ENCODE data around the gene BCL2.

The BCL2 gene

GRCh38 chr18:63135101-63135500 is 184.5 kb downstream of the BCL2 start:
- no peak for DNase-seq

DNA sequence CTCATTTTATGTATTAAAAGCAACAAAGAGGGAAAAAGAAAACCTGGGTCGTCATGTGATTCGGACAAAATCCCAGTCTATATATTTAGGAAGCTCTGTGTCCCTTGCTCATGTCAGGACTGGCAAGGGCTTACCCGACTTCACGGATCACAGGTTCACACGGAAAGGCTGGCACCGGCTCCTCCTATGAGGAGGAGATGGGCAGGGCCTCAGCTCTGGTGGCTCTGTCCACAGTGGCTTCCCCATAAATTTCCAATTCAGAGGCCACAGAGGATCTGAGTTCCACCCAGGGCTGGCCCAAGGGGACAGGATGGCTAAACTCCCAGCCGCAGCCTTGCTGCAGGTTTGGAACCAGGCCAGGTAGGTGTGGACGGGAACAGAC is 186.8 kb downstream of the BCL2 start:
- no peak for DNase-seq

DNA sequence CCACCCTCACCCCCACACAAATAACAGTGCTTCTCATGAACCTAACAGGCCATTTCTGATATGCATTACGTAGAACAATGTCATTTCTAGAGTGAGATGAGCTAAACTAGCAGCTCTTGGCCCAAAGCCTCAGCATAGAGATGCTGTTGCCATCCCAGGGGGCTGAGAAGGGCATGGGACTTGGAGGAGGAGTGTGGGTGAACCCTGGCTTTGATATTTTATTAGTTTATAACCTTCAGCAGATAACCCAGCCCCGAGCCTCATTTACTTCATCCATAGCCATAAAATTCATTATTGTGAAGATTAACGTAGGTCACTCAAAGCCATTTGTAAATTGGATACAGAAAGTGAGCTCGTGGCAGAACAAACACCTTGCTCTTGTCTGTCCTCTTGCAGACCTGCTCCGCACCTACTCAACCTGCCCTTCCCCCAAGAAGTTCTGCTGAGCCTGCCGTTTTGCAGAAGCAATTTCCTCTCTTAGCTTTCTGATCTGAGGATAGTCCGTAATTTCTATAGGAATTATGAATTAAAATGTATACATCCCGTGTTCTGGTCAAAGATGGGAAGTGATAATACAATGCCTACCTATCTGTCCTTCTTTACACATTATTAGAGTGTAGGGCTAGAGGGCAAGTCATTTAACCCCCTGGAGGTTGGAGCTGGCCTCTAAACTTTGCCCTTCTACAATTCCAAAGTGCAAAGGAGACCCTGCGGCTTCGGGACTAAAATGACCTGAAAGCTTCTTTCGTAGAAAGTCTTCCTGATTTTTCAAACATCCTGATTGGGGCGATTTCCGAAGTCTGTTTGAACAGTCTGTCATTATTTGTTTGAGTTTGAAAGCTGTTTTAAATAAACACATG is 187.4 kb downstream of the BCL2 start:
- DNase-seq, result no peak

GRCh38 chr18:63131106-63131958 is 188.2 kb downstream of the BCL2 start:
- DNase-seq, result no peak

DNA sequence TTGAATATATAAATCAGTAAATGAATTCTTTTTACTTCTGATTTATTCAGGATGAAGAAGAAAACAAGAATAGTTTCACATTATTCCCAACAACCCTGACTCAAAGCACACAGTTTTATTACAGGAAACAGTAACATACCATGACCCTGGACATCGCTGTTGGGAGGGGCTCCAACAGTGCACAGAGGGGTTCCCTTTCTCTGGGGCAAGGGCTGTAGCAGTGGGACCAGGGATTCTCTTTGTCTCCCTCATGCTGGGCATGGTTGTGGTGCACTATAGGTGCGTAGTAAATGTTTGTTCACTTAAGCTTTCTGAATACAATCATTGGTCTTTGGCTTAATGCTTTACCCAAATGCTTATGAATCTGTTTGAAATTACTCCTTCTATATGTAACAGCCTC is 189.4 kb downstream of the BCL2 start:
- no peak for DNase-seq

- no peak for DNase-seq
These were observed 191.2 kb downstream of the BCL2 start for GRCh38 chr18:63128237-63128974.

- no peak for DNase-seq
These were observed 193.2 kb downstream of the BCL2 start for GRCh38 chr18:63126134-63127069.

DNA sequence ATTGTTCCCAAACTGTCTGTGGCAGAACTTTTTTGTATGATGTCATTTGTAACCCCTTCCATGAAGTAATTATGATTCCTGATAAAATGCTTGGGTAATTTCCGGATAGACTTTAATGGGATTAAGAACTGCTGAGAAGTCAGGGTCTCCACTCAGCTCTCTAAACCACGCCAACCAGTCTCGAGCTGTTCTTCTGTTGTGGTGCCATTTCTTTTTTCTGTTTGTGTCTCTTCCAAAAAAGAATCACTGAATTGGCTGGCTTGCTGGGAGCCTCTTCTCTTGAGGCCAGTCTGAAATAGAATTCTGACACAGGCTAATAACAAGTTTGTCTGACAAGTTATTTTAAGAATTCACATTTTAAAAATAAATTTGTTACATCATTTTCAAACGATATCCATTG is 198.9 kb downstream of the BCL2 start:
- DNase-seq, result no peak

DNA sequence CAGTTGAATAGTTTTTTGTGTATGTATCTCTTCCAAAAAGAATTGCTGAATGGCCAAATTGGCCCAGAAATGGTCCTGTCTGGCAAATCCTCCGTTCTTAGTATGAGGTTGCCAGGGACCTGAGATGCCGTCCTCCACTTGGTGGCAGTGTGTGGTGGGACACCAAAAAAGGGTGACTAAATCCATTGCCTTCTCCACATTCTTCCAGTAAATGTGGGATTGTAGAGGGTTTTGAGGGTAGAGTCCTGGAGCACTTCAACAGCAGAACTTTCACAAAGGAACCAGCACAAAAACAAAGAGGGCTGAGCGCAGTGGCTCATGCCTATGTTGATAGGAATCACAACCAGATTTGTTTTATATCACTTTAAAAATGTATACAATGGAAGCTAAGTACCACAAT is 199.9 kb downstream of the BCL2 start:
- no peak for DNase-seq

GRCh38 chr18:63113899-63114565 is 205.5 kb downstream of the BCL2 start:
- no peak for DNase-seq

DNA sequence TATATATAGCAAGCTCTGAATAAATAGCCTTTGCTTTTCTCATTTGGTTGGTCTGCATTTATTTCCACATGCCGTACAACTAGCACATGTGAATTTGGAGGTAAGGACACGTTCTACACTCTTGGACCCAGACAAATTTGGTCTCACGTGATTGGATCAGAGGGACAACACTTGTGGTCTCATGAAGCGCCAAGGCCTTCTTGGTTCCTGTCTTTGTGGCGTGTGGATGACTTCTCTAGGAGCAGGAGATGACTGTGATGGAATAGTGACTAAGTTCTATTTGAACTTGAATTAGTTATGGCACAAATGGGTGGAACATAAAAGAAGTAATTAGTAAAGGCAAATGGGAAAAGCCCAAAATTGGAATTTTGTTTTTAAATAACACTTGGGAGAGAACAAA is 206.9 kb downstream of the BCL2 start:
- DNase-seq, result no peak

- no peak for DNase-seq
These were observed 207.7 kb downstream of the BCL2 start for GRCh38 chr18:63111671-63112402.

GRCh38 chr18:63109802-63110201 is 209.8 kb downstream of the BCL2 start:
- DNase-seq, result no peak

DNA sequence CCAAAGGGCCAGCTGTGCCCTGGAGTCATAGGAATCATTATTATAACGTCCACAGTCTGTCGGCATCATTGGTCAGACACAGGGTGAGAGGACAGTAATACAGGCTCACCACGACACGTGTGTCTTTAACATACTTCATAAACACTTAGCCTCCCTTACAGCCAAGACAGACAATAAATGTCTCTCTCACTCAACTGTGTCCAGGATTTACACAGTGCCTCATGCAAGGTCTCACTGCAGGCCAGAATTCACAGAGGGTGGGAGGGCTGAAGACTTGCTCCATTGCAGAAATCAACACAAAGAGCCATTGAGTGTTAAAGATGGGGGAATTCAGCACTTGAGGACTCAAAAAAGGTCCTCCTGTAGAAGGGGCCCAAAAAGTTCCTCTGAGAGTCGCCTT is 210.5 kb downstream of the BCL2 start:
- no peak for DNase-seq

DNA sequence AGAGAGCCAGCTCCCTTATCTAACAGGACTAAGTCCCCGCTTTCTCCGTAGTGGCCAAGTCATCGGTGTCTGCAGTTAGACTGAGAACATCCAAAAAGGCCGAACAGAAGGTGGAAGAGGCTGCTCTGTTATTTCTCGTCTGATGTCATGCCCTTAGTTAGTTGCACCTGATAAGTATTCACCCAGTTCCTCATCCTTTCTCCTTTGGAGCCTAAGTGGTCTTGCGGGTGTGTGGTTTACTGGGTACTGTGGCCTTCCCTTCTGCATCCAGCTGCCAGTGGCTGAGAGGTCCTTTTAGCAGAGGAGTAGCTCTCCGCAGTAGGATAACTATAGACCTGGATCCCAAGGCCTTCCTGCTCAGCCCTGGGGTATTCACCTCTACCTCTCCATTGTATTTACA is 211.6 kb downstream of the BCL2 start:
- no peak for DNase-seq

- DNase-seq, result peak; percentile 77
These were observed 212.3 kb downstream of the BCL2 start for GRCh38 chr18:63107171-63107845.

- DNase-seq, result no peak
These were observed 212.8 kb downstream of the BCL2 start for GRCh38 chr18:63106727-63107126.

DNA sequence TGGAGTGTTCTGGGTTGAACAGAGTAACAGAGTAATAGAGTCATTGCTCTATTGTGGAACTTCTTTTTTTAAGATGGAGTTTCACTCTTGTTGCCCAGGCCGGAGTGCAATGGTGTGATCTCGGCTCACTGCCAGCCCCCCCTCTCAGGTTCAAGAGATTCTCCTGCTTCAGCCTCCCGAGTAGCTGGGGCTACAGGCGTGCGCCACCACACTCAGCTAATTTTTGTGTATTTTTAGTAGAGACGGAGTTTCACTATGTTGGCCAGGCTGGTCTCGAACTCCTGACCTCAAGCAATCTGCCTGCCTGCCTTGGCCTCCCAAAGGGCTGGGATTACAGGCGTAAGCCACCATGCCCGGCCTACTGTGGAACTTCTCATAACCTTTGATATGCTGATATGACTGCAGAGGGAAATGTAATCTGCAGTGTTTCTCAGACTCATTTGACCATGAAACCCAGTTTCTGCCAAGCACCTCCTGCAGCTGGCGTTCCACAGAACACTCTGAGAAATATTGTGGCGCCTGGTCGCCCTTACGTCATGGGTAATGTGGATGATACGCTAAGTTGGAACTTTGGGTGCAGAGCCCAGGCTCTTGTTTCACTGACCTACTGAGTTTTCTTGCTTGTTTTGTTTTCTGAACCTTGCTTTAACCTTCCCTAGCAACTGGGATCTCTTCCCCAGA is 213.8 kb downstream of the BCL2 start:
- DNase-seq, result no peak

GRCh38 chr18:63104868-63105267 is 214.7 kb downstream of the BCL2 start:
- no peak for DNase-seq

Measured in NCI-H2107 (cell line).